Thyroid gland (tissue), 4 donors: Measurements from ENCODE around the gene ENAH.

Source experiments
- CTCF ChIP-seq, 6 experiments: fragments of 200-600 bp in 3 of 6; fragments of 450-650 bp in 3 of 6; sonication (generic) in 3 of 6; IDR thresholded peaks; one replicate each; pipeline ENCODE4 v1.5.1; 2016 to 2019; ENCODE audit warnings: antibody characterized with exemption in 6 of 6, mild to moderate bottlenecking in 2 of 6, inconsistent platforms in 1 of 6, moderate library complexity in 1 of 6
- POLR2A ChIP-seq, 2 donors: fragments of 450-650 bp; IDR thresholded peaks; one replicate each; pipeline ENCODE4 v1.6.1; 2017; ENCODE audit warnings: antibody characterized with exemption in 2 of 2, mild to moderate bottlenecking in 2 of 2, moderate library complexity in 1 of 2

- TF ChIP-seq POLR2A (IDR thresholded peaks at IDR 0.05): no peak
- TF ChIP-seq CTCF (IDR thresholded peaks at IDR 0.05): no peak
Measured at GRCh38 chr1:225596736-225597135, 56.2 kb downstream of the ENAH start.
